NOMO-1 treated with DMSO at 0.1 percent for 48 hours (cell line): Measurements from ENCODE around the gene VEZT.

ENCODE experiments used
- DNase-seq: peaks from one replicate; lab custom pipeline; 2025; ENCODE audit not compliant: unreplicated experiment; lab: John Stamatoyannopoulos, UW

Gene VEZT

DNA sequence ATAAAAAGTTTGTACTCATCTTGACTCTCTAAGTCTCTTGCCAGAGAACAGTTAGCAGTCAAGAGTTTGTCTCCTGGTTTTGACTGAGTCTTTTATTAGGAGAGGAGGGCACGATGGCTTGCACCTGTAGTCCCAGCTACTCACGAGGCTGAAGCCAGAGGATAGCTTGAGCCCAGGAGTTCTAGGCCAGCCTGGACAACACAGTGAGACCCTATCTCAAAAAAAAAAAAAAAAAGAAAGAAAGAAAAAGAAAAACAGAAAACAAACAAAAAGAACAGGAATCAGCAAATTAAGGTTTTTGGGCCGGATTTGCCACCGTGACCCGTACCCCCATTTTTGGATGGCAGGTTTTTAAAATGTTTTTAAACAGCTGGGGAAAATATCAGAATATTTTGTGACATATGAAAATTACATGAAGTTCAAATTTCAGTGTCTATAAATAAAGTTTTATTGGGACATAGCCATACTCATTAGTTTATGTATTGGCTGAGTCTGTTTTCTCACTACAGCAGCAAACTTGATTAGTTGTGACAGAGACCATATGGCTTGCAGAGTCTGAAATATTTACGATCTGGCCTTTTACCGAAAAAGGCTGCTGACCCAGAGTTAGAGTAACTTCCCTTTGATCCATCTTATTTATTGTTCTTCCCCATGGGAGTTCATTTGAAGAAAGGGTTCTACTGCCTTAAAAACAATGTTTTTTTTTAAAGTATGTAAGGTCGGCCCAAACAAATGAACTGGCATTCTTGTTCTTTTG lies 31.2 kb downstream of the VEZT start:
- DNase-seq, result no peak

DNA sequence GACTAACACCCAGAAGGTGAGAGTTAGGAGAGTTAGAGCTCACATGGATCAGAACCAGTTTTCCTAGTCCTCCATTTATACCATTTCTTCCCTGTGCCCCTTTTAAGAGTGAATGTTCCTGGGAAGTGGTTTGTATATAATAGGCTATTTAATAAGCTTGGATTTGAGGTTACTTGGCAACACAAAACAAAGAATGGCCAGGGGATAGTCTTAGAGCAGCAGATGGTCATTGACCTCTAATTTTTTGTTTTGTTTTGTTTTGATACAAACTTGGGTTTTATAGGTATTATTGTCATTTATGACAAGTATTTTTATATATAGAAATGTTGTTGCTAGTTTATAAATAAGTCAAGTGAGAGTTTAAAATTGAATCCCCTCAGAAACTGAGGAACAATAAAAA lies 35.8 kb downstream of the VEZT start:
- DNase-seq, result no peak

DNA sequence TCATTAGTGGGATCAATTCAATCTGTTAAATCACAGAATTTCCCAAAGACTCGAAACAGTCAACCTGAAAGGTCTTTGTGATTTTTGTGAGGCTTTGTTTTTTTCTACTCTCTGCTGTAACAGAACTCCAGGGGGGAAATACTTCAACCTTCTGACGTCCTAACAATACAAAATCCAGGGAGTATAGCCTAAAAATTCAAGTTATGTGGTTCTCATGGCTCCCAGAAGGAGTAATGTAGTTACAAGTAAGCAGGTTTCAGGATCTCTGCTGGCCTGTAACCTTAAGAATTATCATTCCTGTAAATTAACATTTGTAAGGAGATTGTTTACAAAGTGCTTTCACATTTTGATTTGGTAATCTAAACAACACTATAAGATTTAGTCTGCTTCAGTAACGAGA lies 39.9 kb downstream of the VEZT start:
- DNase-seq, result no peak

DNA sequence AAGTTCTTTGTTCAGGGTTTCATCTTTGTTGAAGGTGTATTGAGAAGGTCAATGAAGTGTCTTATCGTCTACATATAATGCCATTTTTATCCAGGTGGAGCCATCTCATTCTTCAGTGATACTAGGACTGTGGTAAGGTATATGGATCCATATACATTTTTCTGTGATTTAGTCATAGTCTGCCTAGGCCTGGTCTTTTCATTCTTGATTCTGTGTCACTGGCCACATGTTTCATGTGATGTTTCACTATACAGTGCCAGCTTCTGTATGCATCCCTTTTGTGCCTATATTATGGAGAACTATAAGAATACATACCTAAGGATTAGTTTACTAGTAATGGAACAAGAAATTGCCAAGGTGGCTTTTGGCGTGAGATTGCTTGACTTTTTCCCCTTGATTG lies 40.5 kb downstream of the VEZT start:
- DNase-seq, result no peak

DNA sequence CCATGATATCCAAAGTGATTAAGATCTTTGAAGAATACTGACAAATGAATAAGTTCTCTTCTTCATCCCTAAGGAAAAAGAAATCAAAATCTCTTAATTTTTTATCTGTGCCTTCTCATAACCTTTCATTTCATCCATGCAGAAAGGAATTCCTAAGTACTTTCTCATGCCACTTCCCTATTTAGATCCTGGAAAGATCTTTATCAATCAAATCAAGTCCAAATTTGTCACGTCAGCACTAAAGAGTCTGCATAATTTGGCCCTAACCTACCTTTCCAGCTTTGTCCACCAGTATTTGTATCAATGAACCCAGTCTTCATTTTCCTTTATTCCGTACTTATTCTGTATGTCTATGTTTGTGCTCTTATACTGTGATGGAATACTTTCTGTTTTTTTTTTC lies 41.2 kb downstream of the VEZT start:
- DNase-seq, result no peak

- no peak for DNase-seq
Observed at GRCh38 chr12:95259368-95259767, 41.8 kb downstream of the VEZT start.

GRCh38 chr12:95261109-95261508 lies 43.5 kb downstream of the VEZT start:
- DNase-seq, result no peak

- no peak for DNase-seq
Observed at GRCh38 chr12:95262808-95263207, 45.2 kb downstream of the VEZT start.

- DNase-seq, result no peak
Observed at GRCh38 chr12:95265765-95266164, 48.2 kb downstream of the VEZT start.

DNA sequence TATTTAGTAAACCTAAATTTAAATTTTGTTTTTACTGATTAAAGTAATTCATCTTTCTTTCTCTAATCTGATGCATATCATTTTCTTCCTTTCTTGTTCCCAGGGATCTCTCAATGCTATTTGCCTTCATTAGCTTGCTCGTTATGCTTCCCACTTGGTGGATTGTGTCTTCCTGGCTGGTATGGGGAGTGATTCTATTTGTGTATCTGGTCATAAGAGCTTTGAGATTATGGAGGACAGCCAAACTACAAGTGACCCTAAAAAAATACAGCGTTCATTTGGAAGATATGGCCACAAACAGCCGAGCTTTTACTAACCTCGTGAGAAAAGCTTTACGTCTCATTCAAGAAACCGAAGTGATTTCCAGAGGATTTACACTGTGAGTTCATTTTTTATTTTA lies 48.6 kb downstream of the VEZT start:
- no peak for DNase-seq

- DNase-seq, result no peak
Observed at GRCh38 chr12:95269892-95270291, 52.3 kb downstream of the VEZT start.

GRCh38 chr12:95271465-95271864 lies 53.9 kb downstream of the VEZT start:
- DNase-seq, result no peak

GRCh38 chr12:95277139-95277538 lies 59.5 kb downstream of the VEZT start:
- DNase-seq, result no peak

DNA sequence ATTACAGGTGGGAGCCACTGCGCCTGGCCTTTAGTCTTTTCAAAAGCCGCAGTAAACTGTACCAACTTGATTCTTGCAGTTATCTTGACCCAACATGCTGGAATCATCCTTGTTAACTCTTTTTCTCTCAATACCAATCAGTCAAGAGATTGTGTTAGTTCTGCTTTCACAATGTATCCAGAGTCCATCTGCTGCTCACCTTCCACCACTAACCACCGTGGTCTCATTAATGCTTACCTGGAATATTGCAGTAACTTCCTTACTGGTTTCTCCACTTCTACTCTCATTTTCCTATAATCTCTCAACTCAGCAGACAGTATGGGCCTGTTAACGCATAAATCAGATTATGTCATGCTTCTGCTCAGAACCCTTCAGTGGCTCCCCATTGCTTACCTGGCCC lies 62.2 kb downstream of the VEZT start:
- no peak for DNase-seq

DNA sequence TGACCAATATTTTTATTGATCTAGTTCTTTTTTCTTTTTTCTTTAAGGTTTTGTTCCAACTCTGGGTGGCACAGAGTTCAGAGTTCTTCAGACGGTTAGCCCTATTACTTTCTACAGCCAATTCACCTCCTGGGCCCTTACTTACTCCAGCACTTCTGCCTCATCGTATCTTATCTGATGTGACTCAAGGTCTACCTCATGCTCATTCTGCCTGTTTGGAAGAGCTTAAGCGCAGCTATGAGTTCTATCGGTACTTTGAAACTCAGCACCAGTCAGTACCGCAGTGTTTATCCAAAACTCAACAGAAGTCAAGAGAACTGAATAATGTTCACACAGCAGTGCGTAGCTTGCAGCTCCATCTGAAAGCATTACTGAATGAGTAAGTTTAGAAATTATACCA lies 64.7 kb downstream of the VEZT start:
- DNase-seq, result no peak

DNA sequence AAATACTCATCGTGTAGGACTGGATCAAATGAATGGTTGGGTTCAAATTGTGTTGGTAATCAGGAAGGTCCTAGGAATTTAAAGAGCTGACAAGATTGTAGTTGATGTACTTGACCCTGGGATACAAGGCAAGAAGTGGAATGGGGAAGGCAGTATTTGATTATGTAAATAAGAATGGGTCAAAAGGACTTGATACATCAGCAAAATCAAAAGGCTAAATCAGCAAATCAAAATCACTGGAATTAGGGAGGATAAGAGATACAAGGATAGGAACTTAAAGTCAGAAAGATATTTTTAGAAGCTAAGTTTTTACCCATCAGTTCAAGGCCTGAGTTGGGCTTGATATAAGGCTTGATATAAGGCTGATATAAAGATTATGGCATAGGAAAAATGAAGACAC lies 65.8 kb downstream of the VEZT start:
- no peak for DNase-seq

- no peak for DNase-seq
Observed at GRCh38 chr12:95286713-95287112, 69.1 kb downstream of the VEZT start.

DNA sequence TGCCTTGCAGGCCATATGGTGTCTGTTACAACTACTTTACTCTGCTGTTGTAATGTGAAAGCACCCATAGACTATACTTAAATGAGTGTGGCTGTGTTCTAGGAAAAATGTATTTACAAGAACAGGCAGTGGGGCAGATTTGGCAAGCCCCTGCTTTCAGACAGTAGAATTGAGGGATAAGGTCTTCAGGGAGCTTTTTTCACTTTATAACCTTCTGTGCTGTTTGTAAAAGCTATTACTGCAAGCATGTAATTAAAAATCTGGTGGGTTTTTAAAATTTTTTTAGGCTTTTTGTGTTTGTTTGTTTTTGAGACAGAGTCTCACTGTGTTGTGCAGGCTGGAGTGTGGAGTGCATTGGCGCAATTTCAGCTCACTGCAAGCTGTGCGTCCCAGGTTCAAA lies 73.9 kb downstream of the VEZT start:
- DNase-seq, result no peak

GRCh38 chr12:95298916-95299315 lies 81.3 kb downstream of the VEZT start:
- no peak for DNase-seq

DNA sequence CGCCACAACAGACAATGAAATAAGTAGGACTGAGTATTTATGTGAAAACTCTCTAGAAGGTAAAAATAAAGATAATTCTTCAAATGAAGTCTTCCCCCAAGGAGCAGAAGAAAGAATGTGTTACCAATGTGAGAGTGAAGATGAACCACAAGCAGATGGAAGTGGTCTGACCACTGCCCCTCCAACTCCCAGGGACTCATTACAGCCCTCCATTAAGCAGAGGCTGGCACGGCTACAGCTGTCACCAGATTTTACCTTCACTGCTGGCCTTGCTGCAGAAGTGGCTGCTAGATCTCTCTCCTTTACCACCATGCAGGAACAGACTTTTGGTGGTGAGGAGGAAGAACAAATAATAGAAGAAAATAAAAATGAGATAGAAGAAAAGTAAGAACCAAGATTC lies 82.7 kb downstream of the VEZT start:
- no peak for DNase-seq

DNA sequence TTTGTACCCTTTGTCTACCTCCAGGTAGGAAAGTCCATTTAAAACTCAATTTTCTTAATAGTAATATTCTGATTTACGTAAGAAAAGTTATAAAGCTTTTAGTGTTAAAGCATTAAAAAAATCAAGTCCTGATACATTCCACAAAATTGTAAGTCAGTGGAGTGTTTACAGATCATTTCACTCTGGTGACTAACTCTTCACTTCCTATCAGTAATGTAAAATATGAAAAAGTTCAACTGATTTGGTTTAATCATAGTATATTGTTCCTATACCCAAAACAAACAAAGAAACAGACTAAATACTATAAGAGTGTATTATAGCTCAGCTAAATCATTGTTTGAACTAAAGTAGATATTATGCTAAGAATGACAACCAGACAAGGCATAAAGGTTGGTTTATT lies 85.9 kb downstream of the VEZT start:
- no peak for DNase-seq

- no peak for DNase-seq
Observed at GRCh38 chr12:95304673-95305198, 87.1 kb downstream of the VEZT start.

DNA sequence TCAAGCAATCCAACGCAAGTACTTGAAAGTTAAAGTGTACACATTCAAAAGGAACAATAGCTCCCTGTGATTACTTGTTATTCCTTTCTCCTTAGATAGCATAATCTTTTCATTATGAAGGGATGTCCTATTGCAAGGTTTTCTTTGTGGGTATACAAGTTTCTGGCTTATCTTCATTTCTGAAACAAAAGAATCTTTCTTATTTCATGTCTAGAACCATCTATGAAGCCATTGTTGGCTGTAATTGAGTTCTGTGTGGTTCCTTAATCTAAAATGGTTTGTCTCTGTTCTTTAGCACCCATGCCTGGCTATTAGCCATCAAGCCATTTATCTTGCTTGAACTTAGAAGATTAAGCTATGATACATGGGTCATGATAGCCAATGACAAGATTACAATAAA lies 95.0 kb downstream of the VEZT start:
- no peak for DNase-seq
